Neutrophil (primary cell): ENCODE results near the gene SPATA19.

ENCODE experiments used
- H3K27ac ChIP-seq: fragments of 200-600 bp; sonication (generic); 2 replicates; pipeline ENCODE4 v1.5.1; 2016; ENCODE audit warnings: mild to moderate bottlenecking, moderate library complexity
- H3K27me3 ChIP-seq: fragments of 200-600 bp; sonication (generic); 2 replicates; pipeline ENCODE4 v1.6.0; 2016; ENCODE audit warnings: mild to moderate bottlenecking
- H3K36me3 ChIP-seq: fragments of 200-600 bp; sonication (generic); 2 replicates; pipeline ENCODE4 v1.5.1; 2017
- H3K4me1 ChIP-seq, 2 experiments: fragments of 200-600 bp in 1 of 2; sonication (generic) in 1 of 2; 1 replicate in 1 of 2; 2 replicates in 1 of 2; pipeline versions ENCODE4 v1.5.1 to v1.6.1; 2013 to 2016; ENCODE audit warnings: low read depth in 1 of 2, low read length in 1 of 2, mild to moderate bottlenecking in 1 of 2, moderate library complexity in 1 of 2; ENCODE audit not compliant: control insufficient read depth in 1 of 2, insufficient read depth in 1 of 2
- H3K4me3 ChIP-seq, 2 experiments: fragments of 200-600 bp in 1 of 2; sonication (generic) in 1 of 2; 1 replicate in 1 of 2; 2 replicates in 1 of 2; pipeline ENCODE4 v1.5.1; 2013 to 2016; ENCODE audit warnings: low read depth in 1 of 2, low read length in 1 of 2, mild to moderate bottlenecking in 1 of 2, moderate library complexity in 1 of 2
- H3K9me3 ChIP-seq: fragments of 200-600 bp; sonication (generic); 2 replicates; pipeline ENCODE4 v1.5.1; 2016
- CTCF ChIP-seq: fragments of 200-600 bp; sonication (generic); IDR thresholded peaks from 2 replicates; pipeline ENCODE4 v1.5.1; 2016; ENCODE audit warnings: antibody characterized with exemption

Gene SPATA19

GRCh38 chr11:133790995-133791394 lies 54.3 kb downstream of the SPATA19 start:
- Histone ChIP-seq H3K4me3 (no peak overlapping the region), H3K27ac (no peak overlapping the region), H3K4me1 (no peaks in the 10 kb centered on the region), H3K36me3 (no peaks in the 10 kb centered on the region), H3K27me3 (peaks cover 32% of the 10 kb centered on the region), H3K9me3 (no peaks in the 10 kb centered on the region)
- TF ChIP-seq CTCF, result no peak
